HUES64 (cell line): ENCODE data around the gene UIMC1.

Experiments
- H3K27ac ChIP-seq: 2 replicates; pipeline ENCODE4 v1.7.0; 2013; ENCODE audit warnings: low read depth, low read length, inconsistent platforms
- H3K27me3 ChIP-seq: 2 replicates; pipeline ENCODE4 v1.6.1; 2013; ENCODE audit warnings: mild to moderate bottlenecking, low read length; ENCODE audit not compliant: insufficient read depth
- H3K36me3 ChIP-seq: 2 replicates; pipeline ENCODE4 v1.6.1; 2013; ENCODE audit warnings: mild to moderate bottlenecking, low read length; ENCODE audit not compliant: insufficient read depth
- H3K4me1 ChIP-seq: 2 replicates; pipeline ENCODE4 v1.6.1; 2013; ENCODE audit warnings: mild to moderate bottlenecking, low read length, moderate library complexity; ENCODE audit not compliant: insufficient read depth
- H3K4me3 ChIP-seq: 2 replicates; pipeline ENCODE4 v1.5.1; 2013; ENCODE audit warnings: mild to moderate bottlenecking, low read length, moderate library complexity
- H3K9ac ChIP-seq: 2 replicates; pipeline ENCODE4 v1.6.1; 2013; ENCODE audit warnings: mild to moderate bottlenecking, low read depth, low read length
- H3K9me3 ChIP-seq: 2 replicates; pipeline ENCODE4 v1.6.1; 2013; ENCODE audit warnings: low read depth, low read length; ENCODE audit not compliant: insufficient read depth
- WGBS: fragments of 150-250, 120-280 bp; methylation state at CpG from one replicate; pipeline ENCODE4 v1.1.7; 2013; ENCODE audit warnings: missing lambda C conversion rate; 5-methylcytosine and 5-hydroxymethylcytosine counted together

Gene UIMC1

GRCh38 chr5:176954050-176954449 lies 52.5 kb downstream of the UIMC1 start:
- Histone ChIP-seq H3K27ac (no peak overlapping the region), H3K36me3 (peaks cover 84% of the 10 kb centered on the region), H3K4me1 (no peaks in the 10 kb centered on the region), H3K9ac (no peak overlapping the region), H3K27me3 (no peaks in the 10 kb centered on the region), H3K4me3 (no peak overlapping the region), H3K9me3 (no peaks in the 10 kb centered on the region)
- 89% methylated on average over 1 of the region's 2 CpGs for WGBS

GRCh38 chr5:176952531-176953193 lies 53.9 kb downstream of the UIMC1 start:
- peaks cover 88% of the 10 kb centered on the region for H3K36me3 ChIP-seq
- WGBS = 99% methylated on average over 7 of the region's 7 CpGs

DNA sequence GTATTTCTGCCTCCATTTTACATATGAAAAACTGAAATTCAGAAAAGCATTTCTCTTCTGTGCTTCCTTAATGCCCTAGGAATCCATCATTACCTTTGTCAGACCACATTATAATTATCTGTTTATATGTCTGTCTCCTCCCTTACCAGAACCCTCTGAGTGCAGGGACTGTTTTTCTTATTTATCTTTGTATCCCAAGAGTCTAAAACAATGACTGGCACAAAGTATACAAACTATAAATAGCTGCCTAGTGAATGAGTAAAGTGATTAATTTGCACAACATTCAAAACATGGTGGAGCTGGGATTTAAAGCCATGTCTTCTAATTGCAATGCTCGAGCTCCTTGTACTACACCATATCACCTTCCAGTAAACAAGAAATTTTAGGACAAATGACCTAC lies 58.1 kb downstream of the UIMC1 start:
- Histone ChIP-seq H3K9me3 (no peaks in the 10 kb centered on the region), H3K27ac (no peak overlapping the region), H3K27me3 (no peaks in the 10 kb centered on the region), H3K36me3 (peaks cover 58% of the 10 kb centered on the region), H3K9ac (no peak overlapping the region), H3K4me1 (peaks cover 27% of the 10 kb centered on the region), H3K4me3 (no peak overlapping the region)
- 84% methylated on average over 1 of the region's 1 CpG for WGBS

More at GRCh38 chr5:176952531-176953193, 53.9 kb downstream of the UIMC1 start:
- no peaks in the 10 kb centered on the region for H3K9me3 ChIP-seq
- H3K27ac ChIP-seq = no peak overlapping the region
- no peak overlapping the region for H3K9ac ChIP-seq
- H3K4me1 ChIP-seq = peaks cover 9% of the 10 kb centered on the region
- no peak overlapping the region for H3K4me3 ChIP-seq
- H3K27me3 ChIP-seq = no peaks in the 10 kb centered on the region

GRCh38 chr5:176947847-176948246 lies 58.7 kb downstream of the UIMC1 start:
- WGBS = 82% methylated on average over 2 of the region's 2 CpGs
- Histone ChIP-seq H3K4me1 (peaks cover 33% of the 10 kb centered on the region), H3K27ac (no peak overlapping the region), H3K4me3 (no peak overlapping the region), H3K36me3 (peaks cover 56% of the 10 kb centered on the region), H3K9ac (no peak overlapping the region), H3K9me3 (no peaks in the 10 kb centered on the region), H3K27me3 (no peaks in the 10 kb centered on the region)

GRCh38 chr5:176944268-176944667 lies 62.3 kb downstream of the UIMC1 start:
- 30% methylated on average over 1 of the region's 2 CpGs for WGBS
- peak overlapping the region; percentile 97 for H3K27ac ChIP-seq

DNA sequence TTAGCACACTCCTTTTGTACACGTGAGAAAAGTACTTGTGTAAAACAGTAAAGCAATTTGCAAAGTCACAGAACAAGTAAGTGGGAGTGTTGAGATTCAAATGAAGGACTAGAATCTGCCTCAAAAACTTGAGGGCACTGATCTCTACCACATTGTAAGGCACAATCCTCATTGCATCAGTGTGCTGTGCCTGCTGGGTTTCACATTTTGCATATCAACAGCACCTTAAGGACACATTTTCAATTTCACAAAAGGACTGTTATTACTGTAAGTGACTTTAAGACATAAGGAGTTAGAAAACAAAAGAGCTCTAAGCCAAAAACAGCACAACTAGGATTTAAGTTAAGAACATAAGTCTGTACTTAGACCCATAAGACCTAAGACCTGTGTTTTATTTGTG lies 62.8 kb downstream of the UIMC1 start:
- Histone ChIP-seq H3K4me3 (peak overlapping the region; percentile 17; the same call in 1 of the 2 replicates), H3K4me1 (peaks cover 46% of the 10 kb centered on the region), H3K27ac (peak overlapping the region; percentile 97), H3K27me3 (no peaks in the 10 kb centered on the region), H3K9ac (peak overlapping the region; percentile 36), H3K9me3 (no peaks in the 10 kb centered on the region), H3K36me3 (peaks cover 55% of the 10 kb centered on the region)
- WGBS = 0% methylated on average over 1 of the region's 1 CpG

More at GRCh38 chr5:176944268-176944667, 62.3 kb downstream of the UIMC1 start:
- Histone ChIP-seq H3K27me3 (no peaks in the 10 kb centered on the region), H3K9me3 (no peaks in the 10 kb centered on the region), H3K4me3 (peak overlapping the region; percentile 17; the same call in 1 of the 2 replicates), H3K9ac (peak overlapping the region; percentile 36), H3K36me3 (peaks cover 53% of the 10 kb centered on the region), H3K4me1 (peaks cover 46% of the 10 kb centered on the region)

DNA sequence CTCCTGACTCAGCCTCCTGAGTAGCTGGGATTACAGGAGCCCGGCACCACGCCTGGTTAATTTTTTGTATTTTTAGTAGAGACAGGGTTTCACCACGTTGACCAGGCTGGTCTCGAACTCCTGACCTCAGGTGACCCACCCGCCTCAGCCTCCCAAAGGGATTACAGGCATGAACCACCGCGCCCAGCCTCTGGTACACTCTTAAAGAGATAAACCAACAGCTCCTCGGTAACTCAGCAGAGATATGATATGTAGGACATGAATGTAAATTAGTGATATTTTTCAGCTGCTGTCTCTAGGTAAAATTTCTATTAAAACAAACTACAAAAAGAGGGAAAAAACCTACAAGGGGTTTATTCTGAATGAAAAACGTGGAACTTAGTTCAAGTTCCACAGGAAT lies 64.6 kb downstream of the UIMC1 start:
- 92% methylated on average over 9 of the region's 9 CpGs for WGBS

DNA sequence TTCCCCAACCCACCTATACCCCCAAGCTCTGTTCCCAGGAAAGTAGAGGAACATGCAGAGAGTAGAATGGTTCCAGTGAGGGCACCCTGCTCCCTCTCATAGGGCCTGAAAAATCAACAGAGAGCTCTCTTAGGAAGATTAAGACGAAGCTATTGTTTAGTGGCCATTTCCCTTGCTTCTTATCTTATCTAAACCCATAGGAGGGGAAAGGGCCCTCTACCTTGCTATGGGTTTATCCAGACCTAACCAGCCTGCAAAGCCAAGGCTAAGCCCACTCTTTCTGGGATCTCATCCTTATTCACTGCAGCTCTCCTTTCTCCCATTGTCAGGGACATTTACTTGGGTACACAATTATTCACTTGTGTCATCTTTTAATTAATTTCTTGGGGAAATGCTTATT lies 68.1 kb downstream of the UIMC1 start:
- WGBS = 80% methylated on average over 1 of the region's 1 CpG

More for the DNA sequence above, 64.6 kb downstream of the UIMC1 start:
- peaks cover 51% of the 10 kb centered on the region for H3K36me3 ChIP-seq
- H3K9ac ChIP-seq = no peak overlapping the region
- no peaks in the 10 kb centered on the region for H3K27me3 ChIP-seq
- H3K4me3 ChIP-seq = no peak overlapping the region
- peaks cover 37% of the 10 kb centered on the region for H3K4me1 ChIP-seq
- no peaks in the 10 kb centered on the region for H3K9me3 ChIP-seq
- H3K27ac ChIP-seq = no peak overlapping the region

GRCh38 chr5:176935017-176935416 lies 71.6 kb downstream of the UIMC1 start:
- peaks cover 61% of the 10 kb centered on the region for H3K36me3 ChIP-seq
- no peak overlapping the region for H3K4me3 ChIP-seq
- H3K27me3 ChIP-seq = no peaks in the 10 kb centered on the region
- H3K27ac ChIP-seq = no peak overlapping the region
- no peaks in the 10 kb centered on the region for H3K9me3 ChIP-seq
- 48% methylated on average over 1 of the region's 1 CpG for WGBS
- H3K9ac ChIP-seq = no peak overlapping the region
- H3K4me1 ChIP-seq = no peaks in the 10 kb centered on the region

More for the DNA sequence above, 68.1 kb downstream of the UIMC1 start:
- Histone ChIP-seq H3K9me3 (no peaks in the 10 kb centered on the region), H3K9ac (no peak overlapping the region), H3K4me3 (no peak overlapping the region), H3K27ac (no peak overlapping the region), H3K4me1 (peaks cover 19% of the 10 kb centered on the region), H3K27me3 (no peaks in the 10 kb centered on the region), H3K36me3 (peaks cover 55% of the 10 kb centered on the region)

GRCh38 chr5:176934309-176934930 lies 72.2 kb downstream of the UIMC1 start:
- no peak overlapping the region for H3K9ac ChIP-seq
- peaks cover 61% of the 10 kb centered on the region for H3K36me3 ChIP-seq
- no peaks in the 10 kb centered on the region for H3K27me3 ChIP-seq
- H3K9me3 ChIP-seq = no peaks in the 10 kb centered on the region
- no peak overlapping the region for H3K27ac ChIP-seq
- 94% methylated on average over 7 of the region's 7 CpGs for WGBS
- no peaks in the 10 kb centered on the region for H3K4me1 ChIP-seq
- no peak overlapping the region for H3K4me3 ChIP-seq

- Histone ChIP-seq H3K9me3 (no peaks in the 10 kb centered on the region), H3K27me3 (no peaks in the 10 kb centered on the region), H3K4me1 (no peaks in the 10 kb centered on the region), H3K27ac (no peak overlapping the region), H3K36me3 (peaks cover 50% of the 10 kb centered on the region), H3K4me3 (no peak overlapping the region), H3K9ac (no peak overlapping the region)
- WGBS = 100% methylated on average over 1 of the region's 1 CpG
These were observed 76.9 kb downstream of the UIMC1 start for GRCh38 chr5:176929654-176930053.
